Stimulated activated CD4-positive, alpha-beta T cell treated with anti-CD3 and anti-CD28 coated beads, Interleukin-2, amount 100 ng/mL, for 4 hours (primary cell): ENCODE results near the gene CDK7.
"Not testable (repeated sequence)": the region's sequence is repeated elsewhere in the genome, so short reads cannot be mapped to it uniquely, and the experiment has no call there.

Source experiments
- DNase-seq: peaks from one replicate; pipeline ENCODE4 v3.0.0-alpha.2; 2020; ENCODE audit warnings: low read depth

The CDK7 gene

DNA sequence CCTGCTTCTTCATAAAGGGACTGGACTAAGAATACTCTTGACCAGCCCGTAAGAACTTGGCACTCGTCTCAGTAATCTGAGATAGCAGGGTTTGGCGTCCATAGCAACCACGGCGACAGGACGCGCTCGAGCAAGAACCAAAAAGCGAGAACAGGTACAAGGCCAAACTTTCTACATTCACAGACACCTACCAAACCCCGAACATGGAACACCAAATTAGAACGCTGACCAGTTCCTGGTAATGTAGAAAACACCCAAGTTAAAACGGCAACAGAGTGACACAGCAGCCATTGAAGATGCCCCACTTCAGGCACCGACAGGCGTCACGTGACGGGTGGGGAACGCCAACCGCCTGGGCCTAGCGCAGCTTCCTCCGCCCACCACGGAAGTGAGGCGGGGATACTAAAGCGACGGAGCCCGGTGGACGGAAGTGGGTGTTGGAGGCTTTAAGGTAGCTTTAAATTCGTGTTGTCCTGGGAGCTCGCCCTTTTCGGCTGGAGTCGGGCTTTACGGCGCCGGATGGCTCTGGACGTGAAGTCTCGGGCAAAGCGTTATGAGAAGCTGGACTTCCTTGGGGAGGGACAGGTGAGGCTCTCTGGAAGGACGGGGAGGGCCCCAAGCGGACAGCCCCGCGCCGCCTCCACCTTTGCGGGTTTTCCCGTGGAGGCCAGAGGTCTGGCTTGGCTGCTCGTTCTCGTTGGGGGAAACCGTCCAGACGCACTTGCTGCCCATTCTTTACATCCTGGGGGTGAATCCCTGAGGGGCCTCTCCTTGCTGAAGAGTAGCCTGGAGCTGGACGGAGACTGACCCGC lies at the start of gene CDK7:
CDK7 (plus strand) TSS at position 430 of the 812 bp plus-strand sequence; CDS start at position 520, 90 bp downstream.
- DNase-seq, result peak; percentile 86

DNA sequence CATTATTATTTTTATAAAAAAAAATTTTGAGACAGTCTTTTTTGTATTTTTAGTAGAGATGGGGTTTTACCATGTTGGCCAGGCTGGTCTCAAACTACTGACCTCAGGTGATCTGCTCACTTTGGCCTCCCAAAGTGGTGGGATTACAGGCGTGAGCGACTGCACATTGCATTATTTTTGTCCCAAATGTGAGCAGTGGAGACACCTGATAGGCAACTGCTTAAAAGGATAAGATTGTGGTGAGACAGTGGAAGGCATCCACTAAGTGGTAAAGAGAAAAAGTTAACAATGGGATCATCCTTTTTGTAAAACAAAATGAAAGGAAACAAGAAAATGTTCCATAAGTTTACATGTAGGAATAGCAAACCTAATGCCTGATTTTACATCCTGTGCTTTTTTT lies 47.3 kb upstream of the CDK7 start:
- DNase-seq, result no peak

DNA sequence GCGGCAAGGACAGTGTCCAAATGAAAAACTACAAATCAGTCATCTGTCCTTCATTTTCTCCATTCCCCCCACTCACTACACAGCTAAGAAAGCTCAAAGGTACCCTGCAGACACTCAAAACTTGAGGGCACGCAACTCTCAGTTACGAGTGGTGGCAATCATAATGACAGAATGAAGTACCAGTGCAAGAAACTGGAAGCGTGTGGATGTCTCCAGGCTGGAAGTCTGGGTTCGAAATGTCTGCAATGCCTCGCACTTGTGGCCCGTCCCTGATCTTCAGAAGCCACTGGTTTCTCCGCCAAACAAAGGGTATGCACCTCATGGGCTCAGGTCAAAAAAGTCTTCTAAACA lies 45.9 kb upstream of the CDK7 start:
- no peak for DNase-seq

DNA sequence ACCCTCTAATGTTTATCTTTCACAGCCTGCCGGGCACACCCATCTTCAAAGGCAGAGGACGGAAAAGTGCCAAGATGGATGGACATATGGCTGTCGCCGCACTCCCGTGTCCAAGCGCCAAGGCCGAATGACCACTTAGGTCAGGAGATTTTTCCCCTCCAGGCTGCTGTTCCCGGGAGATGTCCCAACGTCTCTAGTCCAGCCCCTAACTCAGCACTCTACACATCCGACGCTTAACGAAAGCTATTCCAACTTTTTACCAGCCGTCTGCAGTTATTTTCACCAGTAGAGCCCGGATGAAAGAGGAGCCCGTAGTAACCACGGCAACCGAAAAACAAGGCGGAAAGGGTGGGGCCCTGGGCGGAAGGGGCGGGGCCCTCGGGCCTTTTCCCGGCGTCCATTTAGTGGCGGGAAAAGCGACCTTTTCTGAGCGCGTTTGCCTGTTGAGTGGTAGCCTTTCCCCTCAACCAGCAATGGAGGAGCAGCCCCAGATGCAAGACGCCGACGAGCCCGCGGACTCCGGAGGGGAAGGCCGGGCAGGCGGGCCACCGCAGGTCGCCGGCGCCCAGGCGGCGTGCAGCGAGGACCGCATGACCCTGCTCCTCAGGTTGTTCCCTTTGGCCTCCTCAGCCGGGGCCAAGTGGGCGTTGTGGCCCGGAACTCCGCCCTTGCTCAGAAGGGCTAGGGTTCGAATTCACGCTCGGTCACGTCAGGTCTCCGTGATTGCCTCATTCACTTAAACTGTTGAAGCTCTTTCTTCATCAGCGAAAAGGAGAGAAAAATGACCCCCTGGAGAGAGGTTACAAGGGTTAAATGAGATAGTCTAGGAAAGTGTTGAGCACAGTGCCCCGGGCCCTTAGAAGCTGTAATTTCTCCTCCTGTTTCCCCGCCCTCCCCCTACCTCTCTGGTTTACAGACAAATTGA lies 45.3 kb upstream of the CDK7 start, which contains the start of gene CENPH:
CENPH (plus strand) TSS at position 422 of the 925 bp plus-strand sequence; CDS start at position 474, 52 bp downstream.
- DNase-seq, result peak; percentile 82

DNA sequence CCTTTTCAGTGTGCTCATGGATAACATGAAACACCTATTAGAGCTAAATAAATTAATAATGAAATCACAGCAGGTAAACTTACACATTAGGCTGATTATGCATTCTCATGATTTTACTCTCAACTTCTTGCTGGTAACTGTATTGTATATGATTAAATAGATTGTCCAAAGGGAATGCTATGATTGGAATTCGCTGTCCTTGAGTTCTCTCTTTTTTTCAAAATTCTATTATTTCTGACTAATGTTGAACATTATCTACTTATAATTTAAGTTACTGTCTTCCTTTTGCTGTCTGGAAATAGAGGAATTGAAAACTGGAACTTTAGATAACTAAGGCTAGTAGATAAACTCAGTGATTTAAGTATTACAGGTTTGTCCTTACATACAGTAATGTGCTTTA lies 32.2 kb upstream of the CDK7 start:
- DNase-seq, result no peak

DNA sequence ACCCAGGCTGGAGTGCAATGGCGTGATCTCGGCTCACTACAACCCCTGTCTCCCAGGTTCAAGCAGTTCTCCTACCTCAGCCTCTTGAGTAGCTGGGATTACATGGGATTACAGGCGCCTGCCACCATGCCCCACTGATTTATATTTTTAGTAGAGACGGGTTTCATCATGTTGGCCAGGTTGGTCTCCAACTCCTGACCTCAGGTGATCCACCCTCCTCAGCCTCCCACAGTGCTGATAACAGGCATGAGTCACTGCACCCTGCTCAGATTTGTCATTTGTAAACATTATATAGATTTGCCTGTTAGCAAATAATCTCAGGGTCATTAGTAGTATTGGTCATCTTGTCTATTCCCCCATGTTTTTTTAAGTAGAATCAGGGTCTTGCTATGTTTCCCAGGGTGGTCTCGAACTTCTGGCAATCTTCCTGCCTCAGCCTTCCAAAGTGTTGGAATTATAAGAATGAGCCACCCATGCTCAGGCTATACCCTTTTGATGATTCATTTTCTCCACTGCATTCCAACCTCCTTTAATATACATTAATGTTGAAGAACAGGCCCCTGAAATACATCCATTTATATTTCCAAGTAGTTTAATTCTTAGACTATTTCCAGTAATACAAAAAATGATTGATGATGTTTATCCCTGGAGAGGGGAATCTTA lies 28.0 kb upstream of the CDK7 start:
- no peak for DNase-seq

DNA sequence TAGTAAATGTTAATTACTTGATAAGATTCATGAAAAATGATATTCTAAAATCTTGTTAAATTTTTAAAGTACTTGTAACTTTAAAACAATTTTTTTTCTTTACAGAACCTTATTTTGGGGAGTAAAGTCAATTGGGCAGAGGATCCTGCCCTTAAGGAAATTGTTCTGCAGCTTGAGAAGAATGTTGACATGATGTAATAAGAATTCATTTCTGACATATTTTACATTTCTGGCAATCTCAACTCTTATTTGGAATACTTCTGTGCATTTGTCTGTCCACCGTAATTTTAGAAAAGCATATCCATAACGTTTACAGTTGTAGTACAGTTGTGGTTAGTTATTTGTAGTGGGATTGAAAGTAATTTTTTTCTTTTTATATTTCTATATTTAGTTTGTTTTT lies 25.1 kb upstream of the CDK7 start:
- DNase-seq, result no peak

DNA sequence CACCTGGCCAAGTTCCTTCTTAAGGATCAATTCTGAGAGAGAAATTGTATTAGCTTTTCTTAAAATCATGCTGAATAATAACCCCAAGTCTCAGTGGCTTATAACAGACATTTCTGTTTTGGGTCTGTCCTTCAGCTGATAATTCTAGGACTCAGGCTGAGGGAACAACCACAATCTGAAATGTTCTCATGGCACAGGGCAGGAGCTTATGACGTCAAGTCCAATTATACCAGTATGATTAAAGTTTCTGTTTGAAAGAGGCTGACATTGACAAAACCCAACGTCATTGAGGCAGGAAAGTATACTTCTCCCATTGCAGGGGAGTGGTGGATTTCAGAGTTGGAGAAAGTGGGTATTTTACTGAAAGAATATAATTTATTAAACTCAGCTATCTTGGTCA lies 23.5 kb upstream of the CDK7 start:
- no peak for DNase-seq

DNA sequence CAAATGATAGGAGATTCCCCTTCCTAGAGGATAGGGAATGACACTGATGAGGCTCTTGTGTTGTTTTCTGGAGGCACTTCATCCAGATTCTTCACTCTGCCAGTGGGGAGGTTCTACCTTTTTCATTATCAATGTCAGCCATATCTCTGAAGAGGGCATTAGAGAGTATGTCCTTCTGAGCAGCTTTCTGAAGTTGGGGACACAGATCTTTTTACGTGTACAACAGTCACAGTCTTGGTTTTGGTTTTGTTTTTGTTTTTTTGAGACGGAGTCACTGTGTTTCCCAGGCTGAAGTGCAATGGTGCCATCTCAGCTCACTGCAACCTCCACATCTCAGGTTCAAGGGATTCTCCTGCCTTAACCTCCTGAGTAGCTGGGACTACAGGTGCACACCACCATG lies 22.7 kb upstream of the CDK7 start:
- no peak for DNase-seq

DNA sequence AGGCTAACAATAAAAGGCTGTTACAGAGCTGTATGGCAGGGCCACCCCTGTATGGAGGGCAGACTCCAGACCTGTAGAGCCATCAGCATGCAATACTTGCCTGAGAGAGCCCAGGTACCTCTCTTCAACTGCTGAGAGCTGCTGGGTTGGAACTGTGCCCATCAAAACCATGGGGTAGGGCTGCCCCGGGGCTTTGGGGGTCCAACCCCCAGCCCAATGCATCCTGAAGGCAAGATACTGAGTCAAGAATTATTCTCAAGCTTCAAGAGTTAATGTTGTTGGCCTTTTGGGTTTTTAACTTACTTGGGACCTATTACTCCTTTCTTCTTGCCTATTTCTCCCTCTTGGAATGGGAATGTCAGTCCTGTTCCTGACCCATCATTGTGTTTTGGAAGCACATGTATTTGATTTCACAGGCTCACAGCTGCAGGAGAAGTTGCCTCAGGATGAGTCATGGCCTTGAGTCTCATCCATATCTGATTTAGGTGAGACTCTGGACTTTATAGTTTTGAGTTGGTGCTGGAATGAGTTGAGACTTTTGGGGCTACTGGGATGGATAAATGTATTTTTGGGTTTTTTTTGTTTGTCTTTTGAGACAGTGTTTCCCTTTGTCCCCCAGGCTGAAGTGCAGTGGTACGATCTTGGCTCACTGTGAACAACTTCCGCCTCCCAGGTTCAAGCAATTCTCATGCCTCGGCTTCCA lies 21.0 kb upstream of the CDK7 start:
- DNase-seq, result no peak

DNA sequence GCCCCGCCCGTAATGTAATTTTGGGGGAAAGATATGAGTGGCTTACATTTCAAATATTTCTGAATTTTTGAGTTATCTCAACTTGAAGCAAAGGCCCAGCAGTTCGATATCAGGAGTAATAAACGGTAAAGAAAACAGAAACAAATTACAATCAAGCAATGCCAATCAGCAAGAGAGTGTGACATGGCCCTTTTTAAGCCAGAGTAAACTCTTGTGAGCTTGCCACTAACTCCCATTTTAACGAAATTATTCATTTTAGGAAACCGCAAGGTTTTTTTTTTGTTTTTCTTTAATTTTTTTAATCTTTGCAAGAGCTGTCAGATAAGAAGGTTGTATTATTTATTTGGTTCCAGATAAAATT lies 17.6 kb upstream of the CDK7 start:
- no peak for DNase-seq

DNA sequence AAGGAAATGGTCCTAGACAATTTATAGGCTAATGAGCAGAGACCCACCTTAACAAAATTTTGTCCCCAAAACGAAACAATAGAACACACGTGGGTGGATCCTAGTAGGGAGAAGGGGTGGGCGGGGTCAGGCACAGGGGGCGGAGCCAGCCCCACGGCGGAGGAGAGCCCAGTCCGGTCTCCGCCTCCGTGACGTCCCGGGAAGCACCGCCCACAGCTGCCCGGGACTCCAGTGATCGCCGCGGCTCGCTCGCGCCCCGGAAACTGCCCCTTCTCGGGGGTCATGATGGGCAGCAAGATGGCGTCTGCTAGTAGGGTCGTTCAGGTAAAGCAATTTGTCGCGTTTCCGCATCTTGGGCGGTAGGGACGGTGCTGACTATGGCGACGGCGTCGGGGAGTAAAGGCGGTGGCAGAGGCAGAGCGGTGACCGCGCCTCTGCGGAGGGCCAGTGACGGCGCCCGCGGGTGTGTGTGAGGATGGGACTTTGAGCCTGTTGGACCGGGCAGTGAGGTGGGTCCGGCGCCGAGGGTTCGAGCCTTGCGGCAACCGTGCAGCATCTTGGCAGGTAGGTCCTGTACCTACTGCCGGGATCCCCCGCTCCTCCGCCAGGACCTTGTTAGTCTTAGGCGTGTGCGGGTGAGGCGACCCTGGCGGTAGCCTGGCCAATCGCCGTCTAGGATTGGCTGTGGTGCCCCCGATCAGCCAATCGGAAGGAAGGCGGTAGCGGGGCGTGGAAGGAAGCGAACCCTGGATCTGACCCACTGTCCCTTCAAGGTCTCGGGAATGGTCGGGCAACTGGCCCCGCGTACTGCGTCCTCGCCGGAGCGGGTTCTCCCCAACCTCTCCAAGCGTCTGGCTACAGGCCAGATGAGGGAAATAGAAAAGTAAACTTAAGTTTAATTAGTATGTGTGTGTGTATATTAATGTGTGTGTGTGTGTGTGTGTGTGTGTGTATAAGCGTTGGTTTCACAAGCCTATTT lies 16.8 kb upstream of the CDK7 start:
- DNase-seq, result peak; percentile 92

DNA sequence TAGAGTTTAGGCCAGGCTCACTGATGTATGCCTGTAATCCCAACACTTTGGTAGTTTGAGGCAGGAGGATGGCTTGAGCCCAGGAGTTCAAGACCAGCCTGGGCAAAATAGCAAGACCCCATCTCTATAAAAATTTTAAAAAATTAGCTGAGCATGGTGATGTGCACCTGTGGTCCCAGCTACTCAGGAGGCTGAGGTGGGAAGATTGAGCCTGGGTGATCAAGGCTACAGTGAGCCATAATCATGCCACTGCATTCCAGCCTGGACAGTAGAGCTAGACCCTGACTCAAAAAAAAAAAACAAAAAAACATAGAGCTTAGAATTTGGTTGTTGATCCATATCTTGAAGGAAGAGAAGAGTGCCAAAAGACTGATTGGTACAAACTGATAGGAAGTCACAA lies 14.7 kb upstream of the CDK7 start:
- DNase-seq, result no peak

DNA sequence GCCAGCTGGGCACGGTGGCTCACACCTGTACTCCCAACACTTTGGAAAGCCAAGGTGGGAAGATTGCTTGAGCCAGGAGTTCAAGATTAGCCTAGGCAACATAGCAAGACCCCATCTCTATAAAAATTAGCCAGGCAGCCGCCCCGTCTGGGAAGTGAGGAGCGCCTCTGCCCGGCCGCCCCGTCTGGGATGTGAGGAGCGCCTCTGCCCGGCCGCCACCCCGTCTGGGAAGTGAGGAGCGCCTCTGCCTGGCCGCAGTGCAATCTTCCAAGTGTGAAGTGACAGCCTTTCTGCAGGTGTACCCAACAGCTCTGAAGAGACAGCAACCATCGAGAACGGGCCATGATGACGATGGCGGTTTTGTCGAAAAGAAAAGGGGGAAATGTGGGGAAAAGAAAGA lies 14.3 kb upstream of the CDK7 start:
- not testable (repeated sequence) for DNase-seq

DNA sequence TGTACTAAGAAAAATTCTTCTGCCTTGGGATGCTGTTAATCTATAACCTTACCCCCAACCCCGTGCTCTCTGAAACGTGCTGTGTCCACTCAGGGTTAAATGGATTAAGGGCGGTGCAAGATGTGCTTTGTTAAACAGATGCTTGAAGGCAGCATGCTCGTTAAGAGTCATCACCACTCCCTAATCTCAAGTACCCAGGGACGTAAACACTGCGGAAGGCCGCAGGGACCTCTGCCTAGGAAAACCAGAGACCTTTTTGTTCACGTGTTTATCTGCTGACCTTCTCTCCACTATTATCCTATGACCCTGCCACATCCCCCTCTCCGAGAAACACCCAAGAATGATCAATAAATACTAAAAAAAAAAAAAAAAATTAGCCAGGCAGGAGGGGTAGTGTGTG lies 13.9 kb upstream of the CDK7 start:
- DNase-seq, result not testable (repeated sequence)

DNA sequence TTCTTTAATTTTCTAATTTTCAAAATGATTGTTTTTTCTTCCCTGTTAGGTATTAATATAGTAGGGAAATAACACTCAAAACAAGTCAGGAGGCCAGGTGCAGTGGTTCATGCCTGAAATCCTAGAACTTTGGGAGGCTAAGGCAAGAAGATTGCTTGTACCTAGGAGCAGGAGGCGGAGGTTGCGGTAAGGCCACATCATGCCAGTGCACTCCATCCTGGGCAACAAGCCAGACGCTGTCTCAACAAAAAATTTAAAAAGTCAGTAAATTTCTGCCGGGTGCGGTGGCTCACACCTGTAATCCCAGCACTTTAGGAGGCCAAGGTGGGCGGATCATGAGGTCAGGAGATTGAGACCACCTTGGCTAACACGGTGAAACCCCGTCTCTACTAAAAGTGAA lies 10.2 kb upstream of the CDK7 start:
- no peak for DNase-seq

DNA sequence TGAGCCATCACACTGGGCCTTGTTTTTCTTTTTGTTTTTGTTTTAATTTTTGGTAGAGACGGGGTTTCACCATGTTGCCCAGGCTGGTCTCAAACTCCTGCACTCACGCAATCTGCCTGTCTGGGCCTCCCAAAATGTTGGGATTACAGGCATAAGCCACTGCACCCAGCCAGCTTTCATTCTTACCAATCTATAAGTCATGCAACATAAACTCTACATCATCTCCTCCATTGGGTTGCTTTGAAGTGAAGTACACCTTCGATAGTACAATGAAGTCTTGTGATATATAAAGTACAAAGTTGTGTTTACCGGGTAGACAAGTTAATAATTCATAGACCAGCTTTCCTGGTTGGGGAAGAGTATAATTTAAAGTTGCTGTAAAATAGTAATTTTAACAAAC lies 8.8 kb upstream of the CDK7 start:
- DNase-seq, result no peak

DNA sequence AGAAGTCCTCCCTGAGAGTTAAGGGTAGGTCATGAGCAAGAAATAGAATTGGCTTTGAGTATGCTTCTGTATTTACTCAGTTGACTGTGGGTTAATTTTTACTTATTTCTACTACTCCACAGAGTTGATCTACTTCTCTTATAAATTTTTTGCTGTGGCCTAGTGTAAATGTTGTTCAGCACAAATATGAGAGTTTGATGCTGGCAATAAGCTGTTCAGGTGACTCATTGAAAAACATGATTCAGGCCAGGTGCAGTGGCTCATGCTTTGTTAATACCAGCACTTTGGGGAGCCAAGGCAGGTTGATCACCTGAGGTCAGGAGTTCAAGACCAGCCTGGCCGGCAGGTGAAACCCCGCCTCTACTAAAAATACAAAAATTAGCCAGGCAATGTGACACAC lies 4.5 kb upstream of the CDK7 start:
- DNase-seq, result no peak

DNA sequence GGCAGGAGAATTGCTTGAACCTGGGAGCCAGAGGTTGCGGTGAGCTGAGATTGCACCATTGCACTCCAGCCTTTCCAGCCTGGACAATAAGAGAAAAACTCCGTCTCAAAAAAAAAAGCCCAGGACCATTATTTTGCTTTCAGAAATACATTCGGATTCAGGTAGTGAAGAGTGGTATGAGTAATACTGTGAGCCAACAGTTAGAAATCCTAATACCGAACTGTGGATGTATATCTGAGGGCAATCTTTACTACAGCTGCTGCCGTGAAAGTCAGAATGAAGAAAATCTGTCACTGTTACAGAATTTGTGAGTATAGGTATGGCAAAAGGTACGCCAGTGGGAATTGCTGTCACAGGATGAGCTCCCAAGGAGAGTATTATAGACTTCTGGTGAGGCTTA lies 3.4 kb upstream of the CDK7 start:
- DNase-seq, result no peak

DNA sequence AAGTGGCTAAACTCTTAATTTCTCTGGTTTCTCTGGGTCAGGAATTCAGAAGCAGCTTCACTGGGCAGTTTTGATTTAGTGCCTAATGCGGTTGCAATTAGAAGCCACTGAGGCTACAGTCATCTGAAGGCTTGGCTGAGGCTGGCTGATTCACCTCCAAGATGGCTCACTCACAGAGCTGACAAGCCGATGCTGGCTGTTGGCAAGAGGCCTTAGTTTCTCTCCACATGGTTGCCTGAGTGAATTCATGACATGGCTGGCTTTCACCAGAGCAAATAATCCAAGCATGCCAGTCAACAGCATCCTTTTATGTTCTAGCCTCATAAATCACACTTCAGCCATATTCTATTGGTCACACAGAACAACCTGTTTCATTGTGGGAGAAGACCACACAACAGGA lies 2.8 kb upstream of the CDK7 start:
- no peak for DNase-seq

DNA sequence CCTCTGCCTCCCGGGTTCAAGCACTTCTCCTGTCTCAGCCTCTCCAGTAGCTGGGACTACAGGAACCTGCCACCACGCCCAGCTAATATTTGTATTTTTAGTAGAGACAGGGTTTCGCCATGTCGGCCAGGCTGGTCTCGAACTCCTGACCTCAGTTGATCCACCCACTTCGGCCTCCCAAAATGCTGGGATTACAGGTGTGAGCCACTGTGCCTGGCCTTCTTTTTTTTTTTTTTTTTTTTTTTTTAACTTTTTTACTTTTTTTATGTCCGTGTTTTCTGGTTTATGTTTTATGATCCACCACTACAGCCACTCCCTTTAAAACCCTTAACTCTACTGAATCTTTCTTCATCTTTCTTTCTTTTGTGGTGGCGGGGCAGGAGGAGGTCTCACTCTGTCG lies 2.0 kb downstream of the CDK7 start:
- not testable (repeated sequence) for DNase-seq
